Activated CD4-positive, CD25-positive, alpha-beta regulatory T cell treated with anti-CD3 and anti-CD28 coated beads, Interleukin-2, amount 50 U/mL, for 24 hours (primary cell): Measurements from ENCODE around the gene FAM227A.
"Not testable (repeated sequence)": the region's sequence is repeated elsewhere in the genome, so short reads cannot be mapped to it uniquely, and the experiment has no call there.

ENCODE experiments used
- ATAC-seq, 2 donors: fragments of 150-1000 bp; cut with Tn5 transposase; one replicate each; pipeline ENCODE4 v1.10.0; 2021; ENCODE audit warnings: mild to moderate bottlenecking in 1 of 2, moderate library complexity in 1 of 2

Gene FAM227A

GRCh38 chr22:38610234-38610633 lies 46.0 kb downstream of the FAM227A start:
- ATAC-seq = no peak

DNA sequence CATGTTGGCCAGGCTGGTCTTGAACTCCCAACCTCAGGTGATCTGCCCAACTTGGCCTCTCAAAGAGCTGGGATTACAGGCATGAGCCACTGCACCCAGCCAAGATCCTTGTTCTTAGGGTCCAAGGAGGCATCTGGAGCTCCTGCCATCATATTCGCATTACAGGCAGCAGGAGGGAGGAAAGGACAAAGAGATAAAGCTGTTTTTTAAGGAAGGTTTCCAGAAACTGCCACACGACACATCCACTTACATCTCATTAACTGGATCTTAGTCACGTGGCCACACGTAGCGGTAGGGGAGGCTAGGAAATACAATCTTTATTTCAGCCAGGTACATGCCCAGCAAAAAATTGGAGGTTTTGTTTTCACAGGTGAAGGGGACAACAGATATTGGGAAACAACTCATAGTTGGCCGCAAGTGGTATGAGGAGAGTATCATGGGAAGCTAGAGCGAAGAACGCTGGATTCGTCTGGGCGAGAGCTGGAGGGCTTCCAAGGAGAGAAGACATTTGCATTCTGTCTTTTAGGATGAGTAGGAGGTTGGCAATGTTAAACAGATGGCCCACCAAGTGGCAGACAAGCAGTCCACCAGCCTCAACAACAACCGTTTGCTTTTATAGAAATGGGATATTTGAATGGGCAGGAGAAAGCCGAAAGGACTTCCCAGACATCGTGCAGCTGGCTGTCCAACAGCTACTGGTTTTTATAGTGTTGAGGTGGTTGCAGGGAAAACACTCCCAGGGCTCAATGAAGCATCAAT lies 47.0 kb downstream of the FAM227A start:
- no peak for ATAC-seq

DNA sequence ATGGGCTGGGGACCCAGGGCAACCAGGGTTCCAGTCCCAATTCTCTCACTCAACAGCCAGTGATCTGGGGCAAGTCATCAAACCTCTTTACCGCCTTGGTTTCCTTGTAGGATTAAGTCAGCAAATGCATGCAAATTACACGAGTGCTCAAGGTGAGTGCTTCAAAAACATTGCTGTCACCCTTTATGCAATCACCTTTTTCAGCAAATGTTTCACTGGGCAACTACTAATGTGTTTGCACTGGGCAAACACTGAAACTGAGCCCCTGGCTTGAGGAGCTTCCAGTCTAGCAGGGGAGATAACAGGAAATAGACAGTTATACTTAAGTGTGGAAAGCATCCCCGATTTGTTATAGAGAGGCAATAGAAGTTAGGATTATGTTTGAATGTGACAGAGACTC lies 48.5 kb downstream of the FAM227A start:
- ATAC-seq = no peak

DNA sequence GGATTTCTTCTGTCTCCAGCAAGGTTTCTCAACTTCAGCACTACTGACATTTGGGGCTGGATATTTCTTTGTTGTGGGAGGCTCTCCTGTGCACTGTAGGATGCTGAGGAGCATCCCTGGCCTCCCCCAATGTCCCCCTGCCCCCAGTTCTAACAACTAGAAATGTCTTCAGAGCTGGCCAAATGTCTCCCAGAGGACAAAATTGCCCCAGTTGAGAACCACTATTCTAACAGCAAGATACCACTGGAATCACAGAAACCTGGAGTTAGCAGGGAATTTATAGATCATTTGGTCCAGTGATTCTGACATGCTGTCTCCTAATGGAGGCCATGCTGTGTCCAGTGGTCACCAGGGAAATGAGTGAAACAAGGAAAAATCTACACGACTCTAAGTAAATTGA lies 54.0 kb downstream of the FAM227A start:
- ATAC-seq = no peak

DNA sequence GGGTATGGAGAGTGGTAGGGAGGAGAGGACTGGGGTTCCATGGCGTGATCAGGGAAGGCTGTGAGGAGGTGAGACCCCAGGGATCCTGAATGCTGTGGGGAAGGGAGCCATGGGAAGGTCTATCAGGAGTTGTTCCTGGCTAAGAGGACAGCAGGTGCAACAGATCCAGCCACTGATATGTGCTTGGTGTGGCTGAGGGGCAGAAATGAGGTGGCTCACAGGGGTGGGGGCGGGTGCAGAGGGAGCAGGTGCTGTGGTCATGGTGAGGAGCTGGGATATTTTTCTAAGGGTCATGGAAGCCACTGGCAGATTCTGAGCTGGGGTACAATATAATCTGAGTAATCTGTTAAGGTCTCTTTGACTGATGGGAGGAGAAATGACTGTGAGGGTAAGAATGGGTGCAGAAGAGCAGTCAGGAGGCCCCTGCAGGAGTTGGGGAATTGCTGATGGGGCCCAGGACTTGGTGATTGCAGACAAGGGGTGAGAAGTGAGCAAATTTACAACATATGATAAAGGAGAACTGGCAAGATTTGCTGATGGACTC lies 54.9 kb downstream of the FAM227A start:
- no peak for ATAC-seq

DNA sequence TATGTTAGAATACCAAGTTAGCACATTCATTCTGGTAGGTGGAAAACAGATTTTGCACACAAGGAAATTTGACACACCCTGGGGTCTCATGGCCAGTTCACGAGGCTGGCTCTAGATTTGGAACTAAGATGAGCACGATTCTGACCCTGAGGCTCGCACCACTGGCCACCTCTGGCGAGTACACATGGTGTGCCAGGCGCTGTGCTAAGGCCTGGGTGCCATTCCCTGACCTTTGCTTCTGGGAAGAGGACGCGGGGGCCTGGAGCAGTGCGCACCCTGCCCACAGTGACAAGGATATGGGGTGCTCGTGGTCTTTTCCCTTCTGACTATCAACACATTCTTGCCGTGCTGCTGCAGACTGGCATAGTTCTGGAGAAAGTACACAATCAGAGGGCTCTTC lies 56.7 kb downstream of the FAM227A start:
- no peak for ATAC-seq

- not testable (repeated sequence) for ATAC-seq
Measured at GRCh38 chr22:38582923-38583322, 73.3 kb downstream of the FAM227A start.

DNA sequence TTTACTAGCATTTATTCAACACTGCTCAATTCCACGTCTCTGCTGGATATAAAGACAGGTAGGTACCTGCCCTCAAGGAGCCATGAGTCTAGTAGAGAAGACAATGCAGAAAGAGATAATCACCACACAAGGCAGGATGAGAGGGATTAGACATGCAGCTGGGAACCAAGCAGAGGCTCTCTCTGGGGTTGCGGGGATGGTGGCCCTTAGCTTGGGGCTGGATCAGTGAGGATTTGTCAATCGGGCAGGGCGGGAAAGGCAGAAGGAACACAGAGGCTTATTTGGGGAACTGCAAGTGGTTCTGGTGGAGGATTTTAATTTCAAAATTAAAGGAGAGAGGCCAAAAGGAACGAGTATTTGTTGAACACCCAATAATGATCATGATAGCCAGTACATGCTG lies 77.7 kb downstream of the FAM227A start:
- no peak for ATAC-seq

- ATAC-seq = no peak
Measured at GRCh38 chr22:38572065-38572464, 84.1 kb downstream of the FAM227A start.

DNA sequence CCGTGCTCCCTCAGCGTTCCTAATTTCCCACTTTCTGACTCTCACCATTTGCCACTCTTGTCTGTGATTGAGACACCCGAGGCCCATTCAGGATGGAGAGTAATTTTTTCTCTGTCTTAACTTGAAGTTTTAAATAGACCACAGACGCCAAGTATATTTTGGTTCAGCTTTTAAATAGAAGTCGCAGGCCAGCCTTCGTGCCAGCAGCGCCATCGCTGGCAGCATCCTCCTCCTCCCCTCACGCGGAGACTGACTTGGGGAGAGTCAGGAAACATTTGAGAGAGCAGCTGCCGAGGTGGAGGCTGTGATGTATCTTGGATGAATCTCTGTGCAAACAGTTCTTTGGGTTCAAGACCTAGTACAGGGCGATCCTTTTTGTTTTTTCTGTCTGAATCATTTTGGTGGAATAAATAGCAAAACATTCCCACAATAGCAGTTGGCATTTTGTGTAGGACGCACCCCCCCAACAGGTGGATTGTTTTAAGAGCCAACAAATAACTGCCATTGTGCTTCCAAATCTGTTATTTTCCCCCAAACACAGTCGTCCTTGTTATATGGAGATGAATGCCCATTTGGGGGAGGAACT lies 85.3 kb downstream of the FAM227A start:
- peak in 1 of 2 donors; percentile 4 for ATAC-seq

GRCh38 chr22:38569972-38570778 lies 86.0 kb downstream of the FAM227A start, which contains the start of gene DMC1:
Gene DMC1 (minus strand): TSS chr22:38570183. CDS start chr22:38568256, 1,927 bp downstream.
- ATAC-seq = peak; percentile 87 to 89

GRCh38 chr22:38569181-38569971 lies 86.8 kb downstream of the FAM227A start:
- ATAC-seq = no peak

- ATAC-seq = no peak
Measured at GRCh38 chr22:38567531-38568285, 88.5 kb downstream of the FAM227A start.

DNA sequence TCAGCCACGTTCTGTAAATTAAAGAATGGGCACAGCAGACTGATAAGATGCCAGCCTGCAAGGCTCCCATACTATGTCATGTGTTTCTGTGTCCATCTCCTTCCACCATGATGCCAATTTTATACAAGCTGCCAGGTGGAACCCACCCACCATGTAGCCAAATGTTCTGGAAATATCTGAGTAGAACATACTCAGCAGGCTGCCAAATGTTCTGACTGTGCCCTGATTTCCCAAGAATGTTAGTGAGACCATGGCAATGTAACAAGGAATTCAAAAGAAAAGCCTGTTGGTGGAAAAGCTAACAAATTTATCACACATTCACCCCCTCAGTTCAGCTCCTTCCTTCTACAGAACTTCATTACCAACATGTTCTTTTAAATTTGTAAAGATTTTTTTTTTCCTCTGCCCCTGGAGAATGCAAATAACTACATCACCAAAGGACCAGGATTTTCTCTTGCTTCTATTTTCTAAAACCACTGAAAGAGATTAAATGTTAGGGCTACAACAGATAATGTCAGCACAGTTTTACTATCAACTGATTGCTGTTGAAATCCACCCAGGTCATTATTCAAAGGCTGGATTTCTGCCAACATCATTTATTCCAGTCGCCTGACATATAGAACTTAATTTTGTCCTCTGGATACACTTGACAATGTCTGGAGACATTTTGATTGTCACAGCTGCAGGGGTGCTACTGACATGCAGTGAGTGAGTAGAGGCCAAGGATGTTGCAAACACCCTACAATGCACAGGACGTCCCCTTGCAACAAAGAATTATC lies 89.3 kb downstream of the FAM227A start:
- no peak for ATAC-seq

DNA sequence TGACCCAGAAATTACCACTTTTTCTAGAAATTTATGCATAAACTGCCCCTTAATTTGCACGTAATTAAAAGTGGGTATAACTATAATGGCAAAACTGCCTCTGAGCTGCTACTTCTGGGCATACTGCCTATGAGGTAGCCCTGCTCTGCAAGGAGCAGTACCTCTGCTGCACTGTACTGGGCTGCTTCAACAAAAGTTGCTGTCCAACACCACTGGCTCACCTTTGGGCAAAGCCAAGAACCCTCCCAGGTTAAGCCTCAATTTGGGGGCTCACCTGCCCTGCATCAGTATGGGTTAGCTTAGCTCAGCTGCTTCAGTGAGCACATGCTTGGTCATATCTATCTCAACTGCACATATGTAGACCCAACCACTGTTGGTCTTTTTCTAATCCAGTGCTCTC lies 90.8 kb downstream of the FAM227A start:
- ATAC-seq = no peak

- ATAC-seq = no peak
Measured at GRCh38 chr22:38564669-38565068, 91.5 kb downstream of the FAM227A start.

DNA sequence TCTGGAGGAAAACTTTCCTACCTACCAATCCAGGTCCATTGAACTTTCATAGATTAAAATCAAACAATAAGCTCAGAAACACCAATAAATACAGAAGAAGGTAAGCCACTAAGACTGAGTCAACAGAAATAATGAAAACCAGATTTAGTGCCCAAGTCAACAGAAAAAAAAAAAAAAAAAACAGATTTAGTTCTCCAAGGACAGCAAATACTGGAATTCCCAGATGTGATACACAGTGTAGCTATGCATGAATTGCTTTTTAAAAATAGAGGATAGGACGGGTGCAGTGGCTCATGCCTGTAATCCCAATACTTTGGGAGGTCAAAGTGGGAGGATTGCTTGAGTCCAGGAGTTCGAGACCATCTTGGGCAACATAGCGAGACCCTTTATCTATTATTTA lies 101.9 kb downstream of the FAM227A start:
- no peak for ATAC-seq

DNA sequence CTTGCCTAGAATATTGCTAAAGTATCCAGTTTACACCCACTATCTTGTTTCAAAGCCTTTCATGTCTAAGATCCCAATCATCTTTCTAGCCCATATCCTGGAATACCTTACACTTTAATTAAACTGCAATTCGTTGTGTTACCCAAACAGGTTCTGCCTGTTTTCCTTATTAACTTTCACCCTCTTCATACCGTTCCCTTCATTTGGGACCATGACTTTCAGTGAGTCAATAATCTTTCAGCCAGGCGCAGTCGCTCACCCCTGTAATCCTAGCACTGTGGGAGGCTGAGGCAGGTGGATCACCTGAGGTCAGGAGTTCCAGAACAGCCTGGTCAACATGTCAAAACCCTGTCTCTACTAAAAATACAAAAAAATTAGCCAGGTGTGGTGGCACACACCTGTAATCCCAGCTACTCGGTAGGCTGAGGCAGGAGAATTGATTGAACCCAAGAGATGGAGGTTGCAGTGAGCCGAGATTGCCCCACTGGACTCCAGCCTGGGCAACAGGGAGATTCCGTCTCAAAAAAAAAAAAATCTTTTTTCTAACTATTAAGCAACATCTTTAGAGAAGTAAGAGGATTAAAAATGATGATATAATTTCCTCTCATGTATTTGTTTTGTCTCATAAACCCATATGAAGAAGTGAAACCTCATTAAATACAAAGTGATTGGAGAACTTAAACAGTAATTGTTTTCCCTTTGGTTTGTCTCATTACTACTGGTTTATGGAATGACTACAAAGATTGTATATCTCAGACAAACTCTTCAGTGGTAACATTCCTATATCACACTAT lies 106.9 kb downstream of the FAM227A start:
- no peak for ATAC-seq

DNA sequence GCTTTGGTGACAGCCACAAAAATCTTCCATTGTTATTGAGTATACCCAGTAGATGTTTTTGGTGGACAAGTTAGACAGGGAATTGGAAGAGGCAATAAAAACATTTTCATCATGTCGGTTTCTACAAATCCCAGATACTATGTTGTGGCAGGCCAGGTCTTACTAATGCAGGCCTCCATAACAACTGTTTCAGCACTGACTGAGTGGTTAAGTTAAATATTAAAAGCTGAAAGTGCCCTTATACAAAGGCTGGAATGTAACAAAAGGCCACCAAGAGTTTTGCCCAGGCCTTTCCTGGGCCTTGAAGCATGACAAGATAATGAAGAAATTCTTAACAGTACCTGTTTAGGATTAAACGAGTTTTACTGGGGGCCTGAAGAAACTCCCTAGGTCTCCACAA lies 115.5 kb downstream of the FAM227A start:
- no peak for ATAC-seq
